ENCODE measurements around the gene ASPDH.

Gene ASPDH

DNA sequence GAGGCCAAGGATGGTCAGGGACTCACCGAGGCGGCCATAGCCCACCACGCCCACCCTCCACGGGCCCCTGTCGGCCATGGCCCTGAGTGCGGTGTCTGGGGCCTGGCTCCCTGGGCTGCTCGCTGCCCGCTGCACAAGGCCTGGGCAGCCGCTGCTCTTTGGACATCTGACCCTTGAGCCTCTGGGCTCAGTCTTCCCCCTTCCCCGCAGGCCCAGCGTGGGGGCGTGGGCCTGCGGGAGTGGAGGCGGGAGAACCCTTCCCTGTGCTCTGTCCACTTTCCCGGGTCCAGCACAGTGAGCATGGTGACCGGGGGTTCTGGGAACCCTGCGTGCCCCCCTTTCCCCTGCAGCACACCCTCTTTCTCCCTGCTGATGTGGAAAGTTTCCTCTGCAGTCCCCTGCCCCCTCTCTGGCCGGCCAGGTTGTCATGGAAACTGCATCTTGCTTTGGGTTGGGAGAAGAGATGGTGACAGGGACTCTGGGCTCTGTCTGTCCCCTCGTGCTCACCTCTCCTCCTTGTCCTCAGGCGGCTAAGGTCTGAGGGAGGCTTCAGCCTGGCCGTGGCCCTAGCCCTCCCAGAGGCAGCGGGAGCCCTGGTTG lies at the start of gene ASPDH:
ASPDH (minus strand) TSS at position 168 of the 600 bp plus-strand sequence; CDS start at position 78, 90 bp downstream.
- Mint-ChIP-seq H3K27ac (no peak within 1 kb of the TSS), H3K36me3 (ENCODE audit: low read depth) (peaks cover 2% of the 10 kb centered on the region), H3K4me1 (peaks cover 15% of the 10 kb centered on the region), H3K9me3 (no peaks in the 10 kb centered on the region), H3K27me3 (peaks cover 11% of the 10 kb centered on the region), H3K4me3 (no peak within 1 kb of the TSS)
- no peak for DNase-seq
- ATAC-seq, result no peak

DNA sequence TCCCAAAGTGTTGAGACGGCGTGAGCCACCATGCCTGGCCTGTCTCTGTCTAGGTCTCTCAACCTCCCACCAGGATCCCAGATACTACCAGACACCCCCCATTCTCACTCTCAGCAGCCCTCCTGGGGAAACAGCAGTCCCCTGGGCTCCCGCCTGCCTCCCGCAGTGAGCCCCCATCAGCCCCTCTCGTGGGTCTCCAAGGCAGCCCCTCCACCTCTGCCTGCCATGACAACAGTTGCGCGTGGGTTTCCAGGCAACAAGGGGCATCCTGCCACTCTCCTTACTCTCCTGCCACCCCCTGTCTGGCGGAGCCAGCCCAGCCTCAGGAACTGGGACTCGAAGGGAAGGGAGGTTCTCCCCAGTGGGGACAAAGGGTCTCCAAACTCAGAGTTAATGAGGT lies 49.3 kb upstream of the ASPDH start:
- Mint-ChIP-seq H3K27me3 (peaks cover 54% of the 10 kb centered on the region), H3K4me1 (peaks cover 19% of the 10 kb centered on the region)
- ATAC-seq, result no peak

DNA sequence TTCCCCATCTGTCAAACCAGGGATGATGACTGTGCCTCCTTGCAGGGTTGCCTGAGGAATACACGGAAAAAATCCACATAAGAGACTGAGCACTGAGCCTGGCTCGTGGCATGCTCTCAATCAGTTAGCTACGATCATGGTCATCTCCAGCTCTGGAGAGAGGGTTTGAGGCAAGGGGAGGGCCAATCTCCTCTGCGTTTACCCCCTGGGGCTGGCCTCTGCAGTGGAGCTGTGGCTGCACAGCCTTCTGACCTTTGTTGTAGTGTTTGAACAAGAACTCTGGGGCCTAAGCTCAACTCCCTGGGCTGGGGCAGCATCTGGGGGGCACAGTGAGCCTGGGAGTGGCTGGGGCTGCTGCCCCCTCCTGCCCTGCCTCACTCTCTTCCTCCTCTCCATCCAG lies 48.6 kb upstream of the ASPDH start:
- Mint-ChIP-seq H3K4me3 (no peak overlapping the region), H3K36me3 (ENCODE audit: low read depth) (no peaks in the 10 kb centered on the region), H3K9me3 (no peaks in the 10 kb centered on the region), H3K27ac (no peak overlapping the region), H3K27me3 (peaks cover 59% of the 10 kb centered on the region), H3K4me1 (peaks cover 19% of the 10 kb centered on the region)
- no peak for ATAC-seq
- no peak for DNase-seq

More for the DNA sequence above, 49.3 kb upstream of the ASPDH start:
- no peak overlapping the region for H3K27ac Mint-ChIP-seq
- no peak for DNase-seq
- H3K4me3 Mint-ChIP-seq, result no peak overlapping the region
- no peaks in the 10 kb centered on the region for H3K36me3 Mint-ChIP-seq (ENCODE audit: low read depth)
- H3K9me3 Mint-ChIP-seq, result no peaks in the 10 kb centered on the region

DNA sequence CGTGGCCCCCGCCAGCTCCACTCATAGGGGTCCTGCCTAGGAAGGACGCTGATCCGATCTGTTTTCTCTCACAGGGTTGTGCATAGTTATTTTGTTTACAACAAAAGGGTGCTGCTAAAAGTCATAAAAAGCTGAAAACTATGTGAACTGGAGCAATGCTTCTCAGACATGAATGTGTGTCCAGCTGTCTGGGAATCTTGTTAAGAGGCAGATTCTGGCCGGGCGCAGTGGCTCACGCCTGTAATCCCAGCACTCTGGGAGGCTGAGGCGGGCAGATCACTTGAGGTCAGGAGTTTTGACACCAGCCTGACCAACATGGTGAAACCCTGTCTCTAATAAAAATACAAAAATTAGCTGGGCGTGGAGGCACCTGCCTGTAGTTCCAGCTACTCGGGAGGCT lies 45.9 kb upstream of the ASPDH start:
- Mint-ChIP-seq H3K4me1 (peaks cover 4% of the 10 kb centered on the region), H3K27ac (no peak overlapping the region), H3K27me3 (peaks cover 62% of the 10 kb centered on the region)

DNA sequence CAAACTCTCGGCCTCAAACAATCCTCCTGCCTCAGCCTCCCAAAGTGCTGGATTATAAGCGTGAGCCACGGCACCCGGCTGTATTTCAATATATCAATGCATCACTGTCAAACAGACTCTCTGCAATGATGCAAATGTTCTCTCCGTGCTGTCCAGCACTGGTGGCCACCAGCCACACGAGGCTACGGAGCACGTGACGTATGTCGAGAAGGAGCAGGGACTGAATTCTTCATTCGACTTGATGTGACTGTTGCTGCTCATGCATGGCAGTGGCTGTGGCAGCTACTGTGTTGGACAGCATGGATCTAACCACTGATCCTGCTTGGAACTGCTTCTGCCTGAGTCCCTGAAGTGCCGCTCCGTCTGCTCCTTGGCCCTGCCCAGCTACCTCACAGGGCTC lies 44.7 kb upstream of the ASPDH start:
- H3K4me1 Mint-ChIP-seq, result peaks cover 4% of the 10 kb centered on the region
- no peaks in the 10 kb centered on the region for H3K9me3 Mint-ChIP-seq
- no peaks in the 10 kb centered on the region for H3K36me3 Mint-ChIP-seq (ENCODE audit: low read depth)
- no peak overlapping the region for H3K27ac Mint-ChIP-seq
- no peak for DNase-seq
- H3K4me3 Mint-ChIP-seq, result no peak overlapping the region
- H3K27me3 Mint-ChIP-seq, result peaks cover 59% of the 10 kb centered on the region
- ATAC-seq, result no peak

More for the DNA sequence above, 45.9 kb upstream of the ASPDH start:
- ATAC-seq, result no peak
- DNase-seq, result no peak
- H3K36me3 Mint-ChIP-seq (ENCODE audit: low read depth), result no peaks in the 10 kb centered on the region
- H3K9me3 Mint-ChIP-seq, result no peaks in the 10 kb centered on the region
- no peak overlapping the region for H3K4me3 Mint-ChIP-seq

DNA sequence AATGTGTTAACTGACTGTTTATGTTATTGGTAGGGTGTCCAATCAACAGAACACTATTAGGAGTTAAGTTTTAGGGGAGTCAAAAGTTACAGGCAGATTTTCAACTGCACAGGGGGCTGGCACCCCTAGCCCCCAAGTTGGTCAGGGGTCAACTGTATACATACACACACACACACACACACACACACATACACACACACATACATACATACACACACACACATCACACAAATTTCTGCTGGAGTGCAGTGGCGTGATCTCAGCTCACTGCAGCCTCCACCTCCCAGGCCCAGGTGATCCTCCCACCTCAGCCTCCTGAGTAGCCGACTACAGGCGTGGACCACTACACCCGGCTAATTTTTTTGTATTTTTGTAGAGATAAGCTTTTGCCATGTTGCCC lies 44.3 kb upstream of the ASPDH start:
- no peaks in the 10 kb centered on the region for H3K36me3 Mint-ChIP-seq (ENCODE audit: low read depth)
- H3K27ac Mint-ChIP-seq, result no peak overlapping the region
- ATAC-seq (no peak), DNase-seq (no peak)
- no peak overlapping the region for H3K4me3 Mint-ChIP-seq
- no peaks in the 10 kb centered on the region for H3K9me3 Mint-ChIP-seq
- peaks cover 59% of the 10 kb centered on the region for H3K27me3 Mint-ChIP-seq
- peaks cover 4% of the 10 kb centered on the region for H3K4me1 Mint-ChIP-seq

DNA sequence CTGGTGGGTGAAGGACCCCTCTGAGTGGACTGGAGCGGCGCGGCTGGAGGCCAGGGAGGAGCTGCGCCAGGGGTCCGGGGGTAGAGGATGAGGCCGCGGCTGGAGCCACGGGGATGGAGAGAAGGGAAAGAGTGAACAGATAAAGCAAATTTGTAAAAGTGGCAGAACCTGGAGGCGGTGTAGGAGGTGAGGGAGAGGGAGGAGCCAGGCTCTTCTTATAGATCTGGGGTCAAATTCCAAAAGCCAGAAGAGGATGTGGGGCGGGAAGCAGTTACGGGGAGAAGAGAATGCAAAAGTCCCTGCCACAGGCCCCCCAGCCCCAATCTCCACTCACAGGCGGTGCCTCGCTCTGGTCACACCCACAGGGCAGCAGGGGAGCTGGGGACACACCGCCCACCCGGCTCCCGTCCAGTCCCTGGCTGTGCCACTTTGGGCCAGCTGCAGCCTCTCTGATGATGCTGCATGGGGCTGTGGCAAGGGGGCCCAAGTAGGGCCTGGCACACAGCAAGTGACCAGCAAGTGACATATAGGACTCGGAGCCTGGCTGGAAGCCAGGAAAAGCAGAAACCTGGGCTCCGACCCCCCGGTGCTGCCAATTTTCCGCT lies 43.4 kb upstream of the ASPDH start:
- Mint-ChIP-seq H3K9me3 (no peaks in the 10 kb centered on the region), H3K4me1 (peaks cover 4% of the 10 kb centered on the region), H3K36me3 (ENCODE audit: low read depth) (no peaks in the 10 kb centered on the region), H3K27me3 (peaks cover 62% of the 10 kb centered on the region), H3K27ac (no peak overlapping the region), H3K4me3 (no peak overlapping the region)
- ATAC-seq (no peak), DNase-seq (no peak)

DNA sequence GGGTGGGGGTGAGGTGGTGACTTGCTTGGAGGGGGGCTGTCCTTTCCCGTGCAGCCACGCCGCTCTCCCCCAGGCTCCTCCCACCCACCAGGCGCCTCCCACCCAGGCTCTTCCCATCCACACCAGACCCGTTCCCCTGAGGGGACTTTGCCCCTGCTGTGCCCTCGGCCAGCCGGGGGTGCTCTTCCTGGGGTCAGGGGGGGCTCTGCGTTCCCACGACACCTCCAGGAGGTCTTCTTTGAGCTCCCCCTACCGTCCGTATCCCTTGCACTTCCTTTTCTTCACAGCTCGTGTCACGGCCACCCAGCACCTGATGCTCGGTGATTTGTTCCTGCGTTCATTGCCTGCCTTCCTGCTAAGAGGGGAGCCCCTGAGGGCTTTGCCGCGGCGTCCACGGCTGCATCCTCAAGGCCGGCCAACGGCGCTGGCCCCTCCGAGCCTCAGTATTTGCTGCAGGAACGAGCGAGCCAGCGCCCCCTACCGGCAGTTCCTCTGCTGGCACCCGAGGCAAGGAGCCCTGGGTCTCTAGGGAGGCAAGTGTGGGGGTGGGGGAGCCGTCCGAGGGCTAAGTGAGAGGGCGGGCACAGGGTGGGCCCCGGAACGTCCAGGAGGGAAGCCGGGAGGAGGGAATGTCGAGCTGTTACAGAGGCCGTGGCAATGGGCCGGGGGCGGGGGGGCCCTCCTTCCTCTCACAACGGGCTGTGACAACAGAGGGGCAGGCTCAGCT lies 42.7 kb upstream of the ASPDH start:
- peak; percentile 87 for DNase-seq
- Mint-ChIP-seq H3K27ac (peak overlapping the region; percentile 40), H3K9me3 (no peaks in the 10 kb centered on the region), H3K36me3 (ENCODE audit: low read depth) (no peaks in the 10 kb centered on the region), H3K4me3 (peak overlapping the region; percentile 80), H3K4me1 (peaks cover 4% of the 10 kb centered on the region), H3K27me3 (peaks cover 67% of the 10 kb centered on the region)
- peak; percentile 70 for ATAC-seq

DNA sequence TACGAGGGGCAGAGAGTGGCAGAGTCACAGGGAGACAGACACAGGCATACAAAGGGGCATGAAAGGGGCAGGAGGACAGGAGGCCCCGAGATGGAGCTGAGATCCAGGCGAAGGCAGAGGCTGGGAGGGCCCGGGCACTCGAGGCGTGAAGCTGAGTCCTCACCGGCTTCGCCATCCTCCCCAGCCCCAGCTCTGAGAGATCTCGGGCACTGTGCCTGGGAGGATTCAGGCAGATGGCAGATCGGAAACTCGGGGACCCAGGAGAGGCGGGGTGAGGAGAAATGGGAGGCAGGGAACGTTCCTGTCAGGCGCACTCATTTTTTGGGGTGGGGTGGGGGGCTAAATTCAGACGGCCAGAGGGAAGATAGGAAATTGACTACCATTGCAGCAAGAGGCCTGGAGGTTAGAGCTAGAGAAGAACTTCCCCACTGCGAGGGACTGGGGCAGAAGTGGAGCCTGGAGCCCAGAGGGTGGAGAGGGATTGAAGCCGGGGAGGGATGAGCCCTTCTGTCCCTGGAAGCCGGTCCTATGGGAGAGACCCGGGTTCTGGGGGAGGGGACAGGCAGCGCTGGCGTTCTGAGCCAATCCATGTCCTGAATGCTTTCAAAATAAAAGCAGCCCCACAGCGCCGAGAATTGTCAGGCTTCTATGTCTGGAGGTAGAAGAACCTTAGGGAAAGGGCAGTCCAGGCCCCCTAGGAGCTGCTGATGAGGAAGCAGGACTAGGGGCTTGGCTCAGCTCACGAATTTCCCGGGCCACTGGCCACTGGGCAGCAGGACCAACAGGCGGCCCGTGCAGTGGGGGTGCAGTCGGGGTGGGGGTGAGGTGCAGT lies 42.0 kb upstream of the ASPDH start:
- peaks cover 4% of the 10 kb centered on the region for H3K4me1 Mint-ChIP-seq
- no peak overlapping the region for H3K27ac Mint-ChIP-seq
- H3K36me3 Mint-ChIP-seq (ENCODE audit: low read depth), result no peaks in the 10 kb centered on the region
- H3K4me3 Mint-ChIP-seq, result peak overlapping the region; percentile 80
- no peak for DNase-seq
- ATAC-seq, result no peak
- no peaks in the 10 kb centered on the region for H3K9me3 Mint-ChIP-seq
- H3K27me3 Mint-ChIP-seq, result peaks cover 67% of the 10 kb centered on the region

DNA sequence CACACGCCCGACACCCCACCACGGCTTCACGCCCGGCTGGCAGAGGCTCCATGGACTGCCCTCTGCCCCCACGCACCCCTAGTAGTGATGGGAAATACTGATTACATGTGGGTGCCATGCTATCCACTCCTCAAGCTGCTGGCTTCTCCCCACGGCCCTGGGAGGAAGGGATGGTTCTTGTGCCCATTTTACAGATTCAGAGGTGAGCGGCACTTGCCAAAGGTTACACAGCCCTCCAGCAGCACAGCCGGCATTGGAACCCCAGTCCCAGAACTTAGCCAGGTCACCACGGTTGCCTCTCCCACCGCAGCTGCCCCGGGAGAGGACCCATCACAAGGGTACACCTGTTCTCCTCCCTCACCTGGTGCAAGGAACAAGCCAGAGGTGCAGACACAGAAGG lies 41.3 kb upstream of the ASPDH start:
- Mint-ChIP-seq H3K4me3 (no peak overlapping the region), H3K4me1 (peaks cover 4% of the 10 kb centered on the region), H3K27ac (no peak overlapping the region), H3K27me3 (peaks cover 74% of the 10 kb centered on the region), H3K9me3 (no peaks in the 10 kb centered on the region), H3K36me3 (ENCODE audit: low read depth) (no peaks in the 10 kb centered on the region)
- ATAC-seq (no peak), DNase-seq (no peak)

DNA sequence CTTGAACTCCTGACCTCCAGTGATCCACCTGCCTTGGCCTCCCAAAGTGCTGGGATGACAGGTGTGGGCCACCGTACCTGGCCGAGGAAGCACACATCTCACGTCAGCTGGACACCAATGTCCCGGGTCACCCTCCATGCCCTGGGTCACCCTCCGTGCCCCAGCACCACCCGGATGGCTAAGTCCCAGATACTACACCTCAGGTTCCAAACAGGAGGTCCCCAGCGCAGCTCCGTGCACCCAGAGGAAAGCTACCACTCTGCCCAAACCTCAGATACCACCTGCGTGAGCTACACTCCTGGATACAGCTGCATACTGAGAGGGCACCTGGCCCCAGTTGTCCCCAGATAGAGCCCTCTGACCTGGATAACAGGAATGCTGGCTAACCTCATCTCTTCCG lies 40.5 kb upstream of the ASPDH start:
- ATAC-seq, result no peak
- H3K4me3 Mint-ChIP-seq, result no peak overlapping the region

DNA sequence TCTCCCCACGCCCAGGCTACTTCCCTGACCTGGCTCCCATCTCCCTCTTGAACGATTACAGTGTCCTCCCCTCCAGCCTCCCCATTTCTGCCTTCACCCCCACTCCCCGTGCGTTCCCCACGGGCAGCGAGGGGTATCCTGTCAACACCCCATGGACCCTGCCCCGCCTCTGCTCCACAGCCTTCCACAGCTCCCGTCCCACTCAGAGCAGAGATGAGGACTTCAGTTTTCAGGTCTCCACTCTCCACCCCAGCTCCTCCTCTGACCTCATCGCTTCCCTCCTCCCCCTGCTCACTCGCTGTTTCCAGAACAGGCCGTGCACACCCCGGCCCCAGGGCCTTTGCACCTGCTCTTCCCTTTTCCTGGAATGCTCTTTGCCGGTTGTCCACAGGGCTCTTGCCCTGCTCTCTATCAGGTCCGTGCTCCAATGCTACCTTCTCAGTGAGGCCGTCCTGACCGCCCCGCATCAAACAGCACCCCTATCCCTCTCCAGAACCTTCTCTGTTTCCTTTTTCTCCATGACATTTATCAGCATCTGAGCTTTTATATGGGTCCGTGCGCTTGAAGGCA lies 39.5 kb upstream of the ASPDH start:
- Mint-ChIP-seq H3K4me3 (no peak overlapping the region), H3K27me3 (peaks cover 71% of the 10 kb centered on the region), H3K4me1 (peaks cover 4% of the 10 kb centered on the region), H3K9me3 (no peaks in the 10 kb centered on the region), H3K27ac (no peak overlapping the region), H3K36me3 (ENCODE audit: low read depth) (no peaks in the 10 kb centered on the region)
- ATAC-seq (no peak), DNase-seq (no peak)

More for the DNA sequence above, 40.5 kb upstream of the ASPDH start:
- Mint-ChIP-seq H3K9me3 (no peaks in the 10 kb centered on the region), H3K27ac (no peak overlapping the region), H3K27me3 (peaks cover 75% of the 10 kb centered on the region), H3K36me3 (ENCODE audit: low read depth) (no peaks in the 10 kb centered on the region), H3K4me1 (peaks cover 4% of the 10 kb centered on the region)
- DNase-seq, result no peak

DNA sequence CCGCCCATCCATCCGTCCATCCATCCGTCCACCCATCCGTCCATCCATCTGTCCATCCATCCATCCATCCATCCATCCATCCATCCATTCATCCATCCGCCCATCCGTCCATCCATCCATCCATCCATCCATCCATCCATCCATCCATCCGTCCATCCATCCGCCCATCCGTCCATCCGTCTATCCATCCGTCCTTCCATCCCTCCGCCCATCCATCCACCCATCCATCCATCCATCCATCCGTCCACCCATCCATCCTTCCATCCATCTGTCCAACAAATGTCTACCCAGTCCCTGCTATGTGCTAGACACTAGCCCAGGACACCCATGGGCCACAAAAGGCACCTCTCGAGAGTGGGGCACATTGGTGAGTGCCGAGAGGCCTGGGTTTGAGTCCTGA lies 38.8 kb upstream of the ASPDH start:
- no peaks in the 10 kb centered on the region for H3K9me3 Mint-ChIP-seq
- no peaks in the 10 kb centered on the region for H3K36me3 Mint-ChIP-seq (ENCODE audit: low read depth)
- ATAC-seq (no peak), DNase-seq (no peak)
- H3K4me1 Mint-ChIP-seq, result peaks cover 4% of the 10 kb centered on the region
- peaks cover 69% of the 10 kb centered on the region for H3K27me3 Mint-ChIP-seq
- no peak overlapping the region for H3K4me3 Mint-ChIP-seq
- no peak overlapping the region for H3K27ac Mint-ChIP-seq

DNA sequence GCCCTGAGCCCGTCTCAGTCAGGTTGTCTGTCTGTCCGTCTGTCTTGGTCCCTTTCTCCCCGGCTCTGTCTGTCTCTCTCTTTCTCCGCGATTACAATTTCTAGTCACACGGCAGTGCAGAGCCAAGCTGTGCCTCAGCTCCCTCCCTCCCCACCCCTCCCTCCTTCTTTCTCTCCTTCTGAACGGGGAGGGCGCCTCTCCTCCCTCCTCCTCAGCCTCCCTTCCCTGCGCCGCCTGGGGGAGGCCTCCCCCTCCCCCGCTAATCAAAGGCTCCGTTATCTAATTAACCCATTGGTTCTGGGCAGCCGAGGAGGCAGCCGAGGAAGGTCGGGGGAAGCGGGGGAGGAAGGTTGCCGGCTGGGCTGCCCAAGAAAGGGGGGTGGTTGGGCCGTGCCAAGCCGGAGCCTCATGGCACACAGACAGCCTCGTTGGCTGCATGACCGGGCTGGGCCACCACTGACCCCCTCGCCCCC lies 38.0 kb upstream of the ASPDH start:
- ATAC-seq, result no peak
- no peak overlapping the region for H3K27ac Mint-ChIP-seq
- no peak overlapping the region for H3K4me3 Mint-ChIP-seq
- no peaks in the 10 kb centered on the region for H3K9me3 Mint-ChIP-seq
- H3K4me1 Mint-ChIP-seq, result peaks cover 4% of the 10 kb centered on the region
- DNase-seq, result no peak
- H3K36me3 Mint-ChIP-seq (ENCODE audit: low read depth), result no peaks in the 10 kb centered on the region
- peaks cover 64% of the 10 kb centered on the region for H3K27me3 Mint-ChIP-seq
